ENCODE data around the gene RASA3. TPM values are rescaled to one million over a fixed set of nuclear protein-coding genes. Genes with fewer than 3 reads are reported as not detected.

The RASA3 gene
- total and polyA plus RNA-seq, 2 donors (not counting 3 experiments of a cell fraction or from before 2014, with no cell fraction given): 26.5 to 53.8 TPM

- CTCF ChIA-PET: interaction anchor here (1.2 kb wide), 1 partner anchor 19 kb away, joined by 3 read pairs; no protein-coding TSS in a partner anchor
- FAIRE-seq: peak; percentile 44
- H3K9ac ChIP-seq (replicated peaks; ENCODE audit: extremely low read depth, insufficient read depth, low read length): no peak overlapping the region
- dilution Hi-C loops (cut with MboI; ENCODE audit: extremely low pct_ligation_motif_present, low sequenced_read_pairs): loop anchor here (10.0 kb wide), 1 partner anchor 62 kb away; no protein-coding TSS in a partner anchor
- no peaks in the 10 kb centered on the region for H4K20me1 ChIP-seq (replicated peaks; ENCODE audit: control insufficient read depth, extremely low read depth, insufficient read depth, low read length)
- peaks cover 15% of the 10 kb centered on the region for H3K4me1 ChIP-seq (ENCODE audit: control insufficient read depth, extremely low read depth, insufficient read depth, low read length)
- peaks cover 2 to 25% of the 10 kb centered on the region in 2 experiments for H3K36me3 ChIP-seq (ENCODE audit: control insufficient read depth in 2 of 2, extremely low read depth in 1 of 2, insufficient read depth in 2 of 2, low read length in 2 of 2)
- H3K9me3 ChIP-seq (replicated peaks; ENCODE audit: control insufficient read depth, insufficient read depth, low read length): no peaks in the 10 kb centered on the region
- H3K4me3 ChIP-seq (replicated peaks in 1 of 3; ENCODE audit: insufficient read depth in 1 of 3, low read depth in 1 of 3, low read length in 3 of 3): no peak overlapping the region
- intact Hi-C loops (cut with micrococcal nuclease): no loop called here
- TF ChIP-seq MAX (IDR thresholded peaks at IDR 0.05; ENCODE audit: insufficient read depth, insufficient read length) (no peak), GATA2 (IDR thresholded peaks at IDR 0.05; ENCODE audit: insufficient read depth, insufficient read length, low read depth, low read length) (no peak), POLR2A (IDR thresholded peaks at IDR 0.05; ENCODE audit: low read depth, low read length) (no peak), EZH2 (IDR thresholded peaks at IDR 0.05; ENCODE audit: borderline replicate concordance, low read depth, low read length, severe bottlenecking) (no peak), MYC (IDR thresholded peaks at IDR 0.05; ENCODE audit: low read depth, low read length) (no peak), POLR2AphosphoS5 (IDR thresholded peaks at IDR 0.05; ENCODE audit: insufficient read depth, low read depth, low read length) (no peak), CTCF (IDR thresholded peaks at IDR 0.05; ENCODE audit: extremely low read depth in 1 of 2, insufficient read depth in 1 of 2, low read depth in 1 of 2, low read length in 2 of 2) (no peak), FOS (IDR thresholded peaks at IDR 0.05; ENCODE audit: borderline replicate concordance, insufficient read depth, low read length) (no peak), JUN (IDR thresholded peaks at IDR 0.05; ENCODE audit: borderline replicate concordance, insufficient read depth, insufficient read length, low read depth) (no peak)
- peaks cover 79% of the 10 kb centered on the region for H3K79me2 ChIP-seq (ENCODE audit: control insufficient read depth, insufficient read depth, low read length)
- BruUV-seq (replicated peaks): no TSS peak
- DNase-seq (ENCODE audit: low read depth, low spot score): no peak
- H2AFZ ChIP-seq (ENCODE audit: low read depth, low read length): no peak overlapping the region
- POLR2A ChIA-PET: no interaction called here
- no peak overlapping the region for H3K27ac ChIP-seq (ENCODE audit: insufficient read depth, low read depth, low read length)
- no peak overlapping the region for H3K4me2 ChIP-seq (ENCODE audit: insufficient read depth, low read length)
- no peaks in the 10 kb centered on the region for H3K9me1 ChIP-seq (replicated peaks; ENCODE audit: control insufficient read depth, extremely low read depth, insufficient read depth, low read length)
- H3K27me3 ChIP-seq (ENCODE audit: control insufficient read depth in 2 of 2, insufficient read depth in 2 of 2, low read length in 2 of 2): no peaks in the 10 kb centered on the region
Observed at GRCh38 chr13:114053026-114053425, 79.4 kb downstream of the RASA3 start.

Measured in endothelial cell of umbilical vein (primary cell).